Measurements from ENCODE around the gene PKP2.
A peak's percentile ranks its signal among the peaks of the same experiment; 100 is the strongest.

PKP2 gene

DNA sequence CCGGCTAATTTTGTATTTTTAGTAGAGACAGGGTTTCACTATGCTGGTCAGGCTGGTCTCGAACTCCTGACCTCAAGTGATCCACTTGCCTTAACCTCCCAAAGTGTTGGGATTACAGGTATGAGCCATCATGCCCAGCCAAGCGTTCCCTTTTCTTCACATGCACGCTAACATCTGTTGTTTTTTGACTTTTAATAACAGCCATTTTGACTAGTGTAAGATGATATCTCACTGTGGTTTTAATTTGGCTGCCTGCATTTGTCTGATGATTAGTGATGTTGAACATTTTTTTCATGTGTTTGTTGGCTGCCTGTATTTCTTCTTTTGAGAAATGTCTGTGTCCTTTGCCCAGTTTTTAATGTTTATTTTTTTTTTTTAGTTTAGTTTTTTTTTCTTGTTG lies 130.7 kb downstream of the PKP2 start:
- H3K4me1 ChIP-seq (ENCODE audit: control insufficient read depth in 1 of 2, insufficient read depth in 1 of 2, low read depth in 1 of 2, low read length in 1 of 2): peaks cover 0 to 11% of the 10 kb centered on the region in 2 experiments
- no peak overlapping the region for H3K4me3 ChIP-seq (ENCODE audit: low read depth in 1 of 2, low read length in 1 of 2)
- no peaks in the 10 kb centered on the region for H3K9me3 ChIP-seq
- H3K27ac ChIP-seq: no peak overlapping the region
- no peaks in the 10 kb centered on the region for H3K36me3 ChIP-seq
- peaks cover 20% of the 10 kb centered on the region for H3K27me3 ChIP-seq
- TF ChIP-seq CTCF (IDR thresholded peaks at IDR 0.05): no peak

GRCh38 chr12:32761716-32762115 lies 134.9 kb downstream of the PKP2 start:
- Histone ChIP-seq H3K27me3 (no peaks in the 10 kb centered on the region), H3K9me3 (no peaks in the 10 kb centered on the region), H3K36me3 (no peaks in the 10 kb centered on the region), H3K4me1 (ENCODE audit: control insufficient read depth in 1 of 2, insufficient read depth in 1 of 2, low read depth in 1 of 2, low read length in 1 of 2) (peaks cover 0 to 11% of the 10 kb centered on the region in 2 experiments), H3K4me3 (ENCODE audit: low read depth in 1 of 2, low read length in 1 of 2) (no peak overlapping the region), H3K27ac (peak overlapping the region; percentile 23)
- no peak for TF ChIP-seq CTCF (IDR thresholded peaks at IDR 0.05)

DNA sequence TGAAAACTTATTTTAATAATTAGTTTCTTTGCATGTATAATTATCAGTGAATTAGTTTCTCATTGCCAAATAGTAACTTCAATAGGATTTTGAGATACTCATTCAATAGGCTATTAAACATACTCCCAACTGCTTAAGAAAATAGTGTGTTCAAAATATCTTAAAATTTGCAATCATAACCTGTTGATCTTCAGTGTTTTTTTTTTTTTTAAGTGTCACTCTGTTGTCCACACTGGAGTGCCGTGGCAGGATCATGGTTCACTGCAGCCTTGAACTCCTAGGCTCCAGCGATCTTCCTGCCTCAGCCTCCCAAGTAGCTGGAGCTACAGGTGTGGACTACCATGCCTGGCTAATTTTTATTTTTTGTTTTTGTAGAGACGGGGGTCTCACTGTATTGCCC lies 139.4 kb downstream of the PKP2 start:
- Histone ChIP-seq H3K27ac (no peak overlapping the region), H3K27me3 (no peaks in the 10 kb centered on the region), H3K9me3 (no peaks in the 10 kb centered on the region), H3K36me3 (peaks cover 6% of the 10 kb centered on the region), H3K4me1 (ENCODE audit: control insufficient read depth in 1 of 2, insufficient read depth in 1 of 2, low read depth in 1 of 2, low read length in 1 of 2) (peaks cover 17 to 18% of the 10 kb centered on the region in 2 experiments), H3K4me3 (ENCODE audit: low read depth in 1 of 2, low read length in 1 of 2) (no peak overlapping the region)
- TF ChIP-seq CTCF (IDR thresholded peaks at IDR 0.05): no peak

GRCh38 chr12:32756476-32757066 lies 140.0 kb downstream of the PKP2 start:
- Histone ChIP-seq H3K27me3 (no peaks in the 10 kb centered on the region), H3K9me3 (no peaks in the 10 kb centered on the region), H3K4me1 (ENCODE audit: control insufficient read depth in 1 of 2, insufficient read depth in 1 of 2, low read depth in 1 of 2, low read length in 1 of 2) (peaks cover 11 to 18% of the 10 kb centered on the region in 2 experiments), H3K4me3 (ENCODE audit: low read depth in 1 of 2, low read length in 1 of 2) (peak overlapping the region; percentile 75 to 88), H3K36me3 (peaks cover 12% of the 10 kb centered on the region), H3K27ac (peak overlapping the region; percentile 70)
- no peak for TF ChIP-seq CTCF (IDR thresholded peaks at IDR 0.05)

DNA sequence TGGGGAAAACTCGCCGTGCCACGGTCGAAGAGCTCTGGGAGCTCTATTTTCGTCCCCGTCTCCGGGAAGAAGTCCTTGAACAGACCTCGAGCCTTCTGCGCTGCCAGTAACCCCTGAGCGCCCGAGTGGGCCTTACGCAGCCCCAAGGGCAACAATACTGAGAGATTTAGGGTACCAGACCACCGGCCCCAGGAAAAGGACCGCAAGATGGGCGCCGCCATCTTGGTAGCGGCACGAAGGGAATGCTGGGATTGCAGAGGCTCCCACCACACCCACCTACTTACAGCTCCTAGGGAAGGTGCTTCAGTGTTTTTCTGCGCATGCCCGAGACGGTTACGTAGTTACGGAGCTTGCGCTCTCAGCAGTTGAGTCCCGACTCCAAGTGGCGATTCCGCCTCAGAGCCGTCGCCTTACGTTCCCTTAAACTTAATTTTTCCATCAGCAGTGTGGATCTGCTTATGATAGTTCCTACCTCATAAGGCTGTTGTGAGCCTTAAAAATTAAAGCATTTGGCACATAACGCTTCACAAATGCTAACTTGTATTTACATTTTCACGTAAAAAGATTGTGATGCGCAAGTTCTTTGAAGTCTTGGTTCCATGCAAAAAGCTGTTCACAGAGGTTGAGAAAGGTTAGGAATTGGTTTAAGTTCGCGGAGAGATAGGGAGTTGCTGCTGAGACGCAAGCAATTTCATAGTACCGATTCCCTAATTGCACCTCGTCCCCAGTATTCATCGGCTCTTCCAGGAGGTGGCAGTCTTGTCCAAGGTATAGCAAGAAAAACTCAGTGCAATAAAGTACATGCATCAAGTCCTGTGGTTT lies 140.7 kb downstream of the PKP2 start, which contains the start of gene YARS2:
Gene YARS2 (minus strand): TSS at position 244 of the 822 bp plus-strand sequence. CDS start 23 bp downstream, at position 221.
- Histone ChIP-seq H3K27ac (peak within 1 kb of the TSS; percentile 70), H3K27me3 (no peaks in the 10 kb centered on the region), H3K4me1 (ENCODE audit: control insufficient read depth in 1 of 2, insufficient read depth in 1 of 2, low read depth in 1 of 2, low read length in 1 of 2) (peaks cover 6 to 18% of the 10 kb centered on the region in 2 experiments), H3K4me3 (ENCODE audit: low read depth in 1 of 2, low read length in 1 of 2) (peak within 1 kb of the TSS; percentile 75 to 88), H3K36me3 (peaks cover 17% of the 10 kb centered on the region), H3K9me3 (no peaks in the 10 kb centered on the region)
- peak; percentile 75 for TF ChIP-seq CTCF (IDR thresholded peaks at IDR 0.05)
